AG04449 (cell line): ENCODE measurements around the gene KRT80.

ENCODE experiments used
- CTCF ChIA-PET: fragments of 350-600 bp; formaldehyde crosslinking; extraction: SDS; loops from one replicate; lab custom pipeline; 2021; ENCODE audit warnings: antibody characterized with exemption; lab: Yijun Ruan, JAX
- POLR2A ChIA-PET: fragments of 400-600, 350-600 bp; formaldehyde crosslinking; extraction: SDS; loops from one replicate; lab custom pipeline; 2020; ENCODE audit warnings: antibody characterized with exemption, inconsistent platforms; lab: Yijun Ruan, JAX
- DNase-seq: peaks from one replicate; pipeline ENCODE4 v3.0.0-alpha.2; 2010; ENCODE audit warnings: low read depth, low spot score
- H3K4me3 ChIP-seq: 2 replicates; pipeline ENCODE4 v1.5.1; 2011; ENCODE audit warnings: low read depth, mild to moderate bottlenecking, control low read depth, low read length
- TF ChIP-seq, protein P1 (sequence below): IDR thresholded peaks from one replicate; pipeline ENCODE4 v1.5.1; 2011; ENCODE audit warnings: mild to moderate bottlenecking, moderate library complexity, low read length, control low read depth, inconsistent platforms; ENCODE audit not compliant: insufficient read depth; ENCODE audit errors: missing control alignments

The KRT80 gene

GRCh38 chr12:52205612-52206303, 13.9 kb upstream of the KRT80 start:
- H3K4me3 ChIP-seq: no peak overlapping the region
- no peak for DNase-seq
- TF ChIP-seq, protein P1, sequence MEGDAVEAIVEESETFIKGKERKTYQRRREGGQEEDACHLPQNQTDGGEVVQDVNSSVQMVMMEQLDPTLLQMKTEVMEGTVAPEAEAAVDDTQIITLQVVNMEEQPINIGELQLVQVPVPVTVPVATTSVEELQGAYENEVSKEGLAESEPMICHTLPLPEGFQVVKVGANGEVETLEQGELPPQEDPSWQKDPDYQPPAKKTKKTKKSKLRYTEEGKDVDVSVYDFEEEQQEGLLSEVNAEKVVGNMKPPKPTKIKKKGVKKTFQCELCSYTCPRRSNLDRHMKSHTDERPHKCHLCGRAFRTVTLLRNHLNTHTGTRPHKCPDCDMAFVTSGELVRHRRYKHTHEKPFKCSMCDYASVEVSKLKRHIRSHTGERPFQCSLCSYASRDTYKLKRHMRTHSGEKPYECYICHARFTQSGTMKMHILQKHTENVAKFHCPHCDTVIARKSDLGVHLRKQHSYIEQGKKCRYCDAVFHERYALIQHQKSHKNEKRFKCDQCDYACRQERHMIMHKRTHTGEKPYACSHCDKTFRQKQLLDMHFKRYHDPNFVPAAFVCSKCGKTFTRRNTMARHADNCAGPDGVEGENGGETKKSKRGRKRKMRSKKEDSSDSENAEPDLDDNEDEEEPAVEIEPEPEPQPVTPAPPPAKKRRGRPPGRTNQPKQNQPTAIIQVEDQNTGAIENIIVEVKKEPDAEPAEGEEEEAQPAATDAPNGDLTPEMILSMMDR: no peak
- CTCF ChIA-PET: interaction anchor here (0.9 to 8.3 kb wide), 8 partner anchors 8 to 167 kb away, joined by 3 to 87 read pairs (median 4); no protein-coding TSS in a partner anchor
- POLR2A ChIA-PET: no interaction called here

- ChIA-PET POLR2A (no interaction called here), CTCF (interaction anchor here (0.6 to 8.3 kb wide), 9 partner anchors 9 to 167 kb away, joined by 3 to 87 read pairs (median 3); no protein-coding TSS in a partner anchor)
- H3K4me3 ChIP-seq: no peak overlapping the region
- TF ChIP-seq, protein P1: no peak
- DNase-seq: no peak
These were observed 13.2 kb upstream of the KRT80 start for GRCh38 chr12:52204931-52205505.

DNA sequence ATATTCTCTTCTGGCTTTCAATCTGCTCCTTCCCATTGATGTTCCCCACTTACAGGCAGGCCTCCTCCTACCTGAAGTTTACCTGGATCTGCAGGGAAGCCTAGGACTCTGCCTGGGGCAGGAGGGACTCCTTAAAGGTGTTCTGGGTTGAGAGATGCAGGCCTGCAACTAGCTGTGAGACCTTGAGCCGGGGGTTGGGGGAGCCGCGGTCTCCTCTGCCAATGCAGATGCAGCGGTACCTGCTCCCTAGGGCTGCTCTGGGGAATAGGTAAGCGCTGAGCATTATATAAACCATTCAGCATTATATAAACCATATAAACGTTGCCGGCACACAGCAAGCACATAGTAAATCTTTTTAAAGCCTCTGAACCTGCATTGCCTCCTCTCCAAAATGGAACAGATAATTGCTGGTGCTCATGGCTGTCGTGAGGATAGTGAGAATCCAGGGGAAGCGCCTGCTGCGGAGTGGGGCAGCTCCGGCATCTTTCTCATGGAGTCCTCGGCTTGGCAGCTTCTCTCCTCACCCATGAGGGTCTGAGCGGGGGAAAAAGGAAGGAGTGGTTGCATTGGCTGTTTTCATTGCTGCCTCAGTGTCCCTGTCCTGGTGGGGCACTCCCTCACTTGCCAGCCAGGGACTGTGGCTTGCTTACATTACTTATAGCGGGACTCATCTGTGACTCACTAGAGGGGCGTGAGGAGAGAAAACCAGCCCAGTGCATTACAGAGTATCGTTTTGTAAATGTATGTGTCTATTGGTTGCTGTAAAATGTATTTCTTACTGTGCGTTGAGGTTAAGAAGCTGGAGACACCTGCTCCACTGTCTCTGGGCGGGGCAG, 12.5 kb upstream of the KRT80 start:
- ChIA-PET CTCF (interaction anchor here (0.7 to 8.3 kb wide), 8 partner anchors 10 to 168 kb away, joined by 3 to 87 read pairs (median 3); no protein-coding TSS in a partner anchor), POLR2A (interaction anchor here (0.7 kb wide), 1 partner anchor 10 kb away, joined by 3 read pairs; no protein-coding TSS in a partner anchor)
- H3K4me3 ChIP-seq: no peak overlapping the region
- no peak for DNase-seq
- TF ChIP-seq, protein P1: no peak

GRCh38 chr12:52203079-52203921, 11.5 kb upstream of the KRT80 start:
- TF ChIP-seq, protein P1: no peak
- CTCF ChIA-PET: interaction anchor here (1.0 to 8.3 kb wide), 4 partner anchors 9 to 125 kb away, joined by 3 to 87 read pairs (median 6); no protein-coding TSS in a partner anchor
- peak overlapping the region; percentile 13 for H3K4me3 ChIP-seq
- DNase-seq: peak; percentile 67
- POLR2A ChIA-PET: interaction anchor here (0.7 to 1.7 kb wide), 3 partner anchors 9 to 21 kb away, joined by 3 to 9 read pairs (median 3); partner anchors contain the start of gene KRT80

DNA sequence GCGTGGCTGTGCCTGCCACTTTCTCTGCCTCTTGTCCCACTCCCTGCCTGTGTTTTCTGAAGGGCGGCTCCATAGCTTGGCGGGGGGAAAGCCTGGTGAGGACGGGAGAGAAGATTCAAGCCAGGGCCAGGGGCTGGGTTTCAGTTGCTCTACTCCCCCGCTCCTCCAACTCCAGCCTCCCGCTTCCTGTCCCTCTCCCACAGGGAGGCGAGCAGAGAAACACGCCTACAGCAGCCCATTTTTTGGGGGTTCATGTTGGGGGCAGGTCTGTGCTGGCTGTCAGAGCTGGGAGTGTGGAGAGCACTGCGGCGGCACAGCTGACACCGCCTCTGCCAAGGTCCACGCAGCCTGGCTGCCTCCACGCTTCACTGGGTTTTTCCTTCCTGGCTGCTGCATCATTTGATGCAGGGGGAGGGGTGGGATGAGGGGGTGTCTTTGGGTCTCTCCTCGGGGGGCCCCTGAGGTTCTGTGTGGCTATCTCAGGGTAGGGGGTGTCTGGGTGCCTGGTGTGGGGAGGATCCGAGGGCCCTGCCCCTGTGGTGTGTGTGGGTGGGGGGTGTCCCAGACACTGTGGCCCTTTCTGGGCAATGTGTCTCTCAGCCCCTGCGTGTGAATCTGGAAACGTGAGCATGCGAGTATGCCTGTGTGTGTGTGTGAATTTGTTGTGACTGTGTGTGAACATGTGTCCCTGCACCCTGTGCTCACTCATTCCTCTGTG, 10.7 kb upstream of the KRT80 start:
- POLR2A ChIA-PET: interaction anchor here (1.1 to 1.7 kb wide), 2 partner anchors 10 to 55 kb away, joined by 3 to 9 read pairs; partner anchors contain the start of gene KRT80
- no peak for DNase-seq
- peak overlapping the region; percentile 15 for H3K4me3 ChIP-seq
- CTCF ChIA-PET: interaction anchor here (0.6 to 8.3 kb wide), 8 partner anchors 11 to 775 kb away, joined by 3 to 87 read pairs (median 4); partner anchors contain the start of gene KRT80
- TF ChIP-seq, protein P1: no peak
